Measurements from ENCODE around the gene PCIF1.
"Not testable (repeated sequence)": the region's sequence is repeated elsewhere in the genome, so short reads cannot be mapped to it uniquely, and the experiment has no call there.

Gene PCIF1

GRCh38 chr20:45948261-45948733 lies 13.8 kb downstream of the PCIF1 start:
- DNase-seq = no peak

- no peak for DNase-seq
Measured at GRCh38 chr20:45948742-45949541, 14.5 kb downstream of the PCIF1 start.

- DNase-seq = no peak
Measured at GRCh38 chr20:45949542-45950329, 15.3 kb downstream of the PCIF1 start.

GRCh38 chr20:45950330-45950646 lies 15.8 kb downstream of the PCIF1 start:
- DNase-seq = no peak

- no peak for DNase-seq
Measured at GRCh38 chr20:45951925-45952834, 17.7 kb downstream of the PCIF1 start.

GRCh38 chr20:45952861-45953260 lies 18.4 kb downstream of the PCIF1 start:
- DNase-seq = no peak

- no peak for DNase-seq
Measured at GRCh38 chr20:45953672-45954071, 19.2 kb downstream of the PCIF1 start.

- DNase-seq = not testable (repeated sequence)
Measured at GRCh38 chr20:45956326-45956725, 21.8 kb downstream of the PCIF1 start.

- DNase-seq = no peak
Measured at GRCh38 chr20:45957021-45957941, 22.8 kb downstream of the PCIF1 start.

GRCh38 chr20:45958593-45958992 lies 24.1 kb downstream of the PCIF1 start:
- DNase-seq = no peak

GRCh38 chr20:45959126-45959525 lies 24.6 kb downstream of the PCIF1 start:
- no peak for DNase-seq

- no peak for DNase-seq
Measured at GRCh38 chr20:45959956-45960630, 25.6 kb downstream of the PCIF1 start.

- no peak for DNase-seq
Measured at GRCh38 chr20:45962031-45962755, 27.7 kb downstream of the PCIF1 start.

- no peak for DNase-seq
Measured at GRCh38 chr20:45963059-45964005, 28.8 kb downstream of the PCIF1 start.

- DNase-seq = no peak
Measured at GRCh38 chr20:45964006-45964400, 29.5 kb downstream of the PCIF1 start.

GRCh38 chr20:45965169-45966002 lies 30.9 kb downstream of the PCIF1 start:
- DNase-seq = no peak

- no peak for DNase-seq
Measured at GRCh38 chr20:45967551-45968080, 33.1 kb downstream of the PCIF1 start.

GRCh38 chr20:45968081-45968671 lies 33.7 kb downstream of the PCIF1 start:
- DNase-seq = no peak

All from CD4-positive, alpha-beta T cell treated with Interferon gamma for 1 hour (primary cell).